ENCODE measurements around the gene MAP3K20.

GRCh38 chr2:173298536-173299097 lies 223.0 kb downstream of the MAP3K20 start:
- TF ChIP-seq CTCF (IDR thresholded peaks at IDR 0.05; ENCODE audit: low read depth, low read length), result no peak
- TF ChIP-seq EZH2phosphoT487 (IDR thresholded peaks at IDR 0.05; ENCODE audit: low read depth), result no peak
